ENCODE results near the gene RNPEPL1.

Gene RNPEPL1

GRCh38 chr2:240626531-240627300 is 58.4 kb downstream of the RNPEPL1 start:
- H3K27me3 ChIP-seq (ENCODE audit: control insufficient read depth, insufficient read depth, low read length): no peaks in the 10 kb centered on the region
- no peak overlapping the region for H3K4me3 ChIP-seq (ENCODE audit: low read depth, low read length)

GRCh38 chr2:240627736-240628506 is 59.6 kb downstream of the RNPEPL1 start:
- Histone ChIP-seq H3K9me3 (ENCODE audit: control insufficient read depth, insufficient read depth, low read length) (peaks cover 13% of the 10 kb centered on the region; the same call in 1 of the 2 replicates), H3K36me3 (ENCODE audit: control insufficient read depth, insufficient read depth, low read length) (no peaks in the 10 kb centered on the region), H3K9ac (ENCODE audit: low read depth, low read length) (no peak overlapping the region), H3K4me3 (ENCODE audit: low read depth, low read length) (no peak overlapping the region), H3K27ac (ENCODE audit: low read depth, low read length) (no peak overlapping the region), H3K27me3 (ENCODE audit: control insufficient read depth, insufficient read depth, low read length) (no peaks in the 10 kb centered on the region), H3K4me1 (ENCODE audit: control insufficient read depth, insufficient read depth, low read length) (no peaks in the 10 kb centered on the region)

More at GRCh38 chr2:240626531-240627300, 58.4 kb downstream of the RNPEPL1 start:
- H3K9me3 ChIP-seq (ENCODE audit: control insufficient read depth, insufficient read depth, low read length): 0 out of 2 replicates have a peak, but pooled peaks cover 2% of the 10 kb centered on the region
- H3K9ac ChIP-seq (ENCODE audit: low read depth, low read length): no peak overlapping the region
- no peak overlapping the region for H3K27ac ChIP-seq (ENCODE audit: low read depth, low read length)
- no peaks in the 10 kb centered on the region for H3K4me1 ChIP-seq (ENCODE audit: control insufficient read depth, insufficient read depth, low read length)
- no peaks in the 10 kb centered on the region for H3K36me3 ChIP-seq (ENCODE audit: control insufficient read depth, insufficient read depth, low read length)

GRCh38 chr2:240628507-240628807 is 60.2 kb downstream of the RNPEPL1 start:
- Histone ChIP-seq H3K4me3 (ENCODE audit: low read depth, low read length) (no peak overlapping the region), H3K9me3 (ENCODE audit: control insufficient read depth, insufficient read depth, low read length) (peaks cover 13% of the 10 kb centered on the region; the same call in 1 of the 2 replicates), H3K27me3 (ENCODE audit: control insufficient read depth, insufficient read depth, low read length) (no peaks in the 10 kb centered on the region), H3K9ac (ENCODE audit: low read depth, low read length) (no peak overlapping the region), H3K36me3 (ENCODE audit: control insufficient read depth, insufficient read depth, low read length) (no peaks in the 10 kb centered on the region), H3K27ac (ENCODE audit: low read depth, low read length) (no peak overlapping the region), H3K4me1 (ENCODE audit: control insufficient read depth, insufficient read depth, low read length) (no peaks in the 10 kb centered on the region)

GRCh38 chr2:240628808-240629618 is 60.7 kb downstream of the RNPEPL1 start:
- H3K27me3 ChIP-seq (ENCODE audit: control insufficient read depth, insufficient read depth, low read length): no peaks in the 10 kb centered on the region
- peaks cover 18% of the 10 kb centered on the region; the same call in 1 of the 2 replicates for H3K9me3 ChIP-seq (ENCODE audit: control insufficient read depth, insufficient read depth, low read length)
- H3K9ac ChIP-seq (ENCODE audit: low read depth, low read length): no peak overlapping the region
- H3K4me3 ChIP-seq (ENCODE audit: low read depth, low read length): no peak overlapping the region
- H3K4me1 ChIP-seq (ENCODE audit: control insufficient read depth, insufficient read depth, low read length): no peaks in the 10 kb centered on the region
- no peaks in the 10 kb centered on the region for H3K36me3 ChIP-seq (ENCODE audit: control insufficient read depth, insufficient read depth, low read length)
- H3K27ac ChIP-seq (ENCODE audit: low read depth, low read length): no peak overlapping the region

GRCh38 chr2:240629619-240629967 is 61.3 kb downstream of the RNPEPL1 start:
- Histone ChIP-seq H3K9ac (ENCODE audit: low read depth, low read length) (no peak overlapping the region), H3K27ac (ENCODE audit: low read depth, low read length) (no peak overlapping the region), H3K4me1 (ENCODE audit: control insufficient read depth, insufficient read depth, low read length) (no peaks in the 10 kb centered on the region), H3K27me3 (ENCODE audit: control insufficient read depth, insufficient read depth, low read length) (no peaks in the 10 kb centered on the region), H3K9me3 (ENCODE audit: control insufficient read depth, insufficient read depth, low read length) (peaks cover 22% of the 10 kb centered on the region; the same call in 1 of the 2 replicates), H3K36me3 (ENCODE audit: control insufficient read depth, insufficient read depth, low read length) (no peaks in the 10 kb centered on the region), H3K4me3 (ENCODE audit: low read depth, low read length) (no peak overlapping the region)

- H3K4me3 ChIP-seq (ENCODE audit: low read depth, low read length): no peak overlapping the region
- H3K4me1 ChIP-seq (ENCODE audit: control insufficient read depth, insufficient read depth, low read length): no peaks in the 10 kb centered on the region
- no peak overlapping the region for H3K9ac ChIP-seq (ENCODE audit: low read depth, low read length)
- H3K9me3 ChIP-seq (ENCODE audit: control insufficient read depth, insufficient read depth, low read length): peaks cover 27% of the 10 kb centered on the region
- no peak overlapping the region for H3K27ac ChIP-seq (ENCODE audit: low read depth, low read length)
- no peaks in the 10 kb centered on the region for H3K36me3 ChIP-seq (ENCODE audit: control insufficient read depth, insufficient read depth, low read length)
- H3K27me3 ChIP-seq (ENCODE audit: control insufficient read depth, insufficient read depth, low read length): no peaks in the 10 kb centered on the region
Observed at GRCh38 chr2:240629968-240630770, 61.9 kb downstream of the RNPEPL1 start.

Data from HUES48 (cell line).